A549 (cell line): ENCODE data around the gene TSPEAR. TPM values are rescaled to one million over a fixed set of nuclear protein-coding genes. Genes with fewer than 3 reads are reported as not detected.

ENCODE experiments used
- ATAC-seq, 2 experiments: fragments of 200-7000 bp in 1 of 2; fragments of >200 bp in 1 of 2; cut with Nextera tagmentation in 1 of 2; cut with Tn5 transposase in 1 of 2; 3 replicates each; pipeline versions ENCODE4 v1.8.0 to v1.9.1; 2018 to 2020; ENCODE audit warnings: mild to moderate bottlenecking in 1 of 2, moderate library complexity in 1 of 2
- CTCF ChIA-PET: fragments of 300-600 bp; sonication (Branson Sonifier 250); formaldehyde crosslinking; extraction: SDS; loops from one replicate; lab custom pipeline; 2021; ENCODE audit warnings: antibody characterized with exemption, inconsistent platforms; lab: Yijun Ruan, JAX
- POLR2A ChIA-PET: fragments of 350-600 bp; formaldehyde crosslinking; extraction: SDS; loops from one replicate; lab custom pipeline; 2021; ENCODE audit warnings: antibody characterized with exemption, inconsistent platforms; lab: Yijun Ruan, JAX
- DNase-seq, 2 experiments: peaks; one replicate each; pipeline versions ENCODE4 v3.0.0 to v3.0.0-alpha.2; 2011 to 2016; ENCODE audit warnings: low read depth in 1 of 2, low spot score in 1 of 2
- FAIRE-seq: peaks from 2 replicates; lab custom pipeline; 2011; peaks lifted over from hg19 to GRCh38; lab: Jason Lieb, UNC
- H3K27ac ChIP-seq, 2 experiments: fragments of >200 bp; sonication (Bioruptor Twin); formaldehyde crosslinking; 3 replicates each; pipeline ENCODE4 v1.5.1; 2016 to 2017
- H3K4me1 ChIP-seq: fragments of >200 bp; sonication (Bioruptor Twin); formaldehyde crosslinking; 3 replicates; pipeline ENCODE4 v1.6.1; 2016
- H3K4me2 ChIP-seq: fragments of >200 bp; sonication (Bioruptor Twin); formaldehyde crosslinking; 3 replicates; pipeline ENCODE4 v1.6.1; 2016
- H3K4me3 ChIP-seq: fragments of >200 bp; sonication (Bioruptor Twin); formaldehyde crosslinking; 3 replicates; pipeline ENCODE4 v1.5.1; 2016
- H3K9me3 ChIP-seq: fragments of >200 bp; sonication (Bioruptor Twin); formaldehyde crosslinking; 3 replicates; pipeline ENCODE4 v1.6.1; 2016
- ATOH8 ChIP-seq: fragments of 250-450 bp; sonication (Bioruptor Pico); IDR thresholded peaks from 2 replicates; pipeline ENCODE4 v1.5.0; 2020; ENCODE audit warnings: low read depth, mild to moderate bottlenecking, moderate library complexity
- CBX2 ChIP-seq: fragments of 200-600 bp; sonication (generic); IDR thresholded peaks from 2 replicates; pipeline ENCODE4 v1.6.1; 2016; ENCODE audit warnings: low read depth, mild to moderate bottlenecking, borderline replicate concordance
- CEBPB ChIP-seq, 2 experiments: fragments of >200 bp in 1 of 2; sonication (Bioruptor Twin) in 1 of 2; formaldehyde crosslinking in 1 of 2; IDR thresholded peaks; 2 replicates each; pipeline ENCODE4 v1.6.1; 2012 to 2016
- EHMT2 ChIP-seq: fragments of 200-600 bp; sonication (generic); IDR thresholded peaks from 2 replicates; pipeline ENCODE4 v1.6.1; 2016; ENCODE audit warnings: antibody characterized with exemption, low read depth, mild to moderate bottlenecking, moderate library complexity
- ELK1 ChIP-seq: fragments of 150-350 bp; IDR thresholded peaks from 2 replicates; pipeline ENCODE4 v1.6.1; 2014; ENCODE audit warnings: low read depth, mild to moderate bottlenecking, low read length
- EP300 ChIP-seq, 2 experiments: fragments of >200 bp; sonication (Bioruptor Twin); formaldehyde crosslinking; IDR thresholded peaks; 2 replicates in 1 of 2; 3 replicates in 1 of 2; pipeline ENCODE4 v1.6.1; 2016 to 2017
- FOXS1 ChIP-seq: fragments of 250-450 bp; sonication (Bioruptor Pico); IDR thresholded peaks from 2 replicates; pipeline ENCODE4 v1.5.0; 2020; ENCODE audit warnings: mild to moderate bottlenecking, moderate library complexity
- GATA3 ChIP-seq: IDR thresholded peaks from 2 replicates; pipeline ENCODE4 v1.6.1; 2012; ENCODE audit warnings: borderline replicate concordance
- HOXB13 ChIP-seq: fragments of 250-450 bp; sonication (Bioruptor Pico); IDR thresholded peaks from 2 replicates; pipeline ENCODE4 v1.5.0; 2020; ENCODE audit warnings: low read depth, mild to moderate bottlenecking, moderate library complexity
- JUN ChIP-seq, 2 experiments: fragments of >200 bp; sonication (Bioruptor Twin); formaldehyde crosslinking; IDR thresholded peaks; 2 replicates in 1 of 2; 3 replicates in 1 of 2; pipeline ENCODE4 v1.6.1; 2016 to 2017
- JUNB ChIP-seq: fragments of >200 bp; sonication (Bioruptor Twin); formaldehyde crosslinking; IDR thresholded peaks from 2 replicates; pipeline ENCODE4 v1.6.1; 2016
- MAFK ChIP-seq: fragments of 450-650 bp; IDR thresholded peaks from 2 replicates; pipeline ENCODE4 v1.6.1; 2014; ENCODE audit not compliant: partially characterized antibody
- MYC ChIP-seq: IDR thresholded peaks from 2 replicates; pipeline ENCODE4 v1.6.1; 2012; ENCODE audit warnings: mild to moderate bottlenecking, inconsistent platforms, low read length, improper control_type of control experiment, borderline replicate concordance
- PHF8 ChIP-seq: fragments of 200-600 bp; sonication (generic); IDR thresholded peaks from 2 replicates; pipeline ENCODE4 v1.6.1; 2016; ENCODE audit warnings: low read depth, mild to moderate bottlenecking, antibody characterized with exemption, moderate library complexity, borderline replicate concordance
- POLR2A ChIP-seq: IDR thresholded peaks from 2 replicates; pipeline ENCODE4 v1.6.1; 2012; ENCODE audit warnings: mild to moderate bottlenecking, low read length
- RAD21 ChIP-seq, 2 experiments: fragments of >200 bp in 1 of 2; sonication (Bioruptor Twin) in 1 of 2; formaldehyde crosslinking in 1 of 2; IDR thresholded peaks in 1 of 2; conservative IDR thresholded peaks in 1 of 2; 2 replicates in 1 of 2; 3 replicates in 1 of 2; pipeline ENCODE4 v1.6.1; 2012 to 2018; ENCODE audit warnings: inconsistent platforms in 1 of 2
- RARB ChIP-seq: fragments of 250-450 bp; sonication (Bioruptor Pico); IDR thresholded peaks from 2 replicates; pipeline ENCODE4 v1.8.0; 2021; ENCODE audit warnings: mild to moderate bottlenecking, moderate library complexity
- RCOR1 ChIP-seq: fragments of 150-350 bp; IDR thresholded peaks from 2 replicates; pipeline ENCODE4 v1.6.1; 2014; ENCODE audit warnings: antibody characterized with exemption, low read length, low read depth
- RNF2 ChIP-seq: fragments of 200-600 bp; sonication (generic); IDR thresholded peaks from 2 replicates; pipeline ENCODE4 v1.6.1; 2016; ENCODE audit warnings: low read depth, mild to moderate bottlenecking, antibody characterized with exemption, moderate library complexity, borderline replicate concordance
- USF2 ChIP-seq: fragments of 450-650 bp; IDR thresholded peaks from 2 replicates; pipeline ENCODE4 v1.6.1; 2014; ENCODE audit warnings: antibody characterized with exemption
- WGBS: methylation state at CpG from one replicate; pipeline ENCODE4 v1.1.6; 2017; ENCODE audit errors: missing lambda C conversion rate; 5-methylcytosine and 5-hydroxymethylcytosine counted together
- polyA plus RNA-seq, 4 experiments: library from polyadenylated mRNA; depleted of rRNA in 3 of 4; stranded (reverse); fragments of >200 nt; fragmentation: RNase III in 1 of 4; extraction: RNeasy Plus Mini Kit Qiagen cat#74134 plus additional on column Dnase treatment in 1 of 4; gene quantifications; 2 replicates in 3 of 4; 3 replicates in 1 of 4; pipeline ENCODE4 v1.2.3, GENCODE V29; 2011 to 2017
- TF ChIP-seq, protein P1 (sequence below): IDR thresholded peaks from 2 replicates; pipeline ENCODE4 v1.6.1; 2012

Gene TSPEAR
- polyA plus RNA-seq, 2 of the 4 experiments (the other 2 are of a cell fraction) = not detected

- H3K9me3 ChIP-seq = no peaks in the 10 kb centered on the region
- WGBS = 71% methylated on average over 21 of the region's 46 CpGs
- H3K4me1 ChIP-seq = peaks cover 7% of the 10 kb centered on the region
- no peak for TF ChIP-seq PHF8
- no peak for TF ChIP-seq JUNB
- no peak for TF ChIP-seq POLR2A
- TF ChIP-seq ELK1 = no peak
- no peak for TF ChIP-seq CBX2
- TF ChIP-seq ATOH8 (CRISPR knock-in tag) = no peak
- TF ChIP-seq RAD21 (conservative IDR thresholded peaks at IDR 0.05 in 1 of 2, IDR thresholded peaks at IDR 0.05 in 1 of 2) = no peak
- no peak for TF ChIP-seq RCOR1
- TF ChIP-seq USF2 = no peak
- TF ChIP-seq CEBPB (IDR thresholded peaks at IDR 0.05) = no peak
- TF ChIP-seq RNF2 = no peak
- TF ChIP-seq EP300 (IDR thresholded peaks at IDR 0.05) = no peak
- TF ChIP-seq MYC = no peak
- TF ChIP-seq, protein P1, sequence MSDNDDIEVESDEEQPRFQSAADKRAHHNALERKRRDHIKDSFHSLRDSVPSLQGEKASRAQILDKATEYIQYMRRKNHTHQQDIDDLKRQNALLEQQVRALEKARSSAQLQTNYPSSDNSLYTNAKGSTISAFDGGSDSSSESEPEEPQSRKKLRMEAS = no peak
- no peak for TF ChIP-seq HOXB13 (CRISPR knock-in tag)
- TF ChIP-seq RARB = no peak
- no peak for TF ChIP-seq GATA3
- TF ChIP-seq FOXS1 = no peak
- TF ChIP-seq EHMT2 = no peak
- TF ChIP-seq MAFK = no peak
- ATAC-seq = no peak
- FAIRE-seq = no peak
- no peak for DNase-seq
- no peak overlapping the region for H3K4me3 ChIP-seq
- ChIA-PET CTCF (interaction anchor here (1.0 to 2.3 kb wide), 3 partner anchors 13 to 196 kb away, joined by 3 to 7 read pairs (median 4); no protein-coding TSS in a partner anchor), POLR2A (no interaction called here)
- no peak overlapping the region for H3K4me2 ChIP-seq
- no peak overlapping the region for H3K27ac ChIP-seq
Measured at GRCh38 chr21:44706706-44707581, 4.4 kb downstream of the TSPEAR start.

GRCh38 chr21:44706026-44706705 is 5.2 kb downstream of the TSPEAR start:
- Histone ChIP-seq H3K4me3 (no peak overlapping the region), H3K4me2 (no peak overlapping the region), H3K4me1 (peaks cover 7% of the 10 kb centered on the region), H3K9me3 (no peaks in the 10 kb centered on the region)
- 70% methylated on average over 17 of the region's 54 CpGs for WGBS
- ATAC-seq = no peak
- ChIA-PET CTCF (interaction anchor here (1.2 to 2.3 kb wide), 2 partner anchors 14 to 36 kb away, joined by 4 to 7 read pairs; no protein-coding TSS in a partner anchor), POLR2A (no interaction called here)
- no peak for TF ChIP-seq JUN (IDR thresholded peaks at IDR 0.05)
- TF ChIP-seq, all 56 proteins: peak for 0
- H3K27ac ChIP-seq = no peak overlapping the region
- DNase-seq = no peak
- FAIRE-seq = no peak
